Aorta (tissue), 5 donors: ENCODE data around the gene TSPAN14. TPM values are rescaled to one million over a fixed set of nuclear protein-coding genes. Genes with fewer than 3 reads are reported as not detected.
A peak's percentile ranks its signal among the peaks of the same experiment; 100 is the strongest.

Experiments used
- ATAC-seq: fragments of 200-7000 bp; cut with Tn5 transposase; one replicate; pipeline ENCODE4 v1.9.1; 2022; ENCODE audit warnings: moderate library complexity; ENCODE audit not compliant: low FRiP score
- DNase-seq, 2 donors: peaks; one replicate each; pipeline ENCODE4 v3.0.0-alpha.2; 2020
- H3K27ac ChIP-seq, 2 donors: one replicate each; pipeline ENCODE4 v1.5.1; 2013; ENCODE audit warnings: low read length in 2 of 2, mild to moderate bottlenecking in 2 of 2, moderate library complexity in 2 of 2, control low read depth in 1 of 2, inconsistent platforms in 1 of 2, low read depth in 1 of 2
- H3K27me3 ChIP-seq, 2 donors: one replicate each; pipeline ENCODE4 v1.6.1; 2013; ENCODE audit warnings: control low read depth in 1 of 2, low read length in 1 of 2, mild to moderate bottlenecking in 1 of 2, moderate library complexity in 1 of 2; ENCODE audit not compliant: insufficient read depth in 2 of 2, control insufficient read depth in 1 of 2
- H3K36me3 ChIP-seq, 2 donors: one replicate each; pipeline ENCODE4 v1.6.1; 2013; ENCODE audit warnings: control low read depth in 1 of 2, low read length in 1 of 2, mild to moderate bottlenecking in 1 of 2; ENCODE audit not compliant: insufficient read depth in 2 of 2, control insufficient read depth in 1 of 2
- H3K4me1 ChIP-seq, 2 donors: one replicate each; pipeline ENCODE4 v1.6.1; 2013; ENCODE audit warnings: low read length in 2 of 2, control low read depth in 1 of 2, mild to moderate bottlenecking in 1 of 2, moderate library complexity in 1 of 2; ENCODE audit not compliant: insufficient read depth in 2 of 2, control insufficient read depth in 1 of 2
- H3K4me3 ChIP-seq, 2 donors: one replicate each; pipeline ENCODE4 v1.5.1; 2013; ENCODE audit warnings: low read length in 2 of 2, control low read depth in 1 of 2, mild to moderate bottlenecking in 1 of 2
- H3K9me3 ChIP-seq: one replicate; pipeline ENCODE4 v1.6.1; 2013; ENCODE audit warnings: mild to moderate bottlenecking, low read length; ENCODE audit not compliant: control insufficient read depth
- WGBS, 2 donors: extraction: QIAGEN DNeasy Blood & Tissue Kit; methylation state at CpG; one replicate each; pipeline ENCODE4 v1.1.7; 2013; 5-methylcytosine and 5-hydroxymethylcytosine counted together
- intact Hi-C, 2 donors: fragments of 100-400 bp; cut with DNase I; formaldehyde crosslinking; loops; one replicate each; pipeline versions ENCODE4 v1.14.2 to v1.15.0; 2022
- polyA plus RNA-seq, 2 donors: library from polyadenylated mRNA; stranded (reverse); fragments of 200-250 nt; gene quantifications; one replicate each; pipeline ENCODE4 v1.2.3, GENCODE V29; 2013
- total RNA-seq, 2 donors: library from RNA; stranded (reverse); fragmentation: NEBNext Ultra II Directional; extraction: Animal tissue kit (Norgen Biotek cat#: 25700); gene quantifications; one replicate each; pipeline ENCODE4 v1.2.1, GENCODE V29; 2021
- donor health status: healthy with polysubstance abuse.
- donor health status: Bipolar disorder and iron deficiency.
- donor health status: DM: no; HTN: no; CAD: no.
- donor health status: DM: no; HTN: no; CAD: no.
- donor health status: DM: yes; HTN: yes; CAD: no.

TSPAN14 gene
- total and polyA plus RNA-seq, 4 donors: 12.3 to 61.5 (median 36.7) TPM

DNA sequence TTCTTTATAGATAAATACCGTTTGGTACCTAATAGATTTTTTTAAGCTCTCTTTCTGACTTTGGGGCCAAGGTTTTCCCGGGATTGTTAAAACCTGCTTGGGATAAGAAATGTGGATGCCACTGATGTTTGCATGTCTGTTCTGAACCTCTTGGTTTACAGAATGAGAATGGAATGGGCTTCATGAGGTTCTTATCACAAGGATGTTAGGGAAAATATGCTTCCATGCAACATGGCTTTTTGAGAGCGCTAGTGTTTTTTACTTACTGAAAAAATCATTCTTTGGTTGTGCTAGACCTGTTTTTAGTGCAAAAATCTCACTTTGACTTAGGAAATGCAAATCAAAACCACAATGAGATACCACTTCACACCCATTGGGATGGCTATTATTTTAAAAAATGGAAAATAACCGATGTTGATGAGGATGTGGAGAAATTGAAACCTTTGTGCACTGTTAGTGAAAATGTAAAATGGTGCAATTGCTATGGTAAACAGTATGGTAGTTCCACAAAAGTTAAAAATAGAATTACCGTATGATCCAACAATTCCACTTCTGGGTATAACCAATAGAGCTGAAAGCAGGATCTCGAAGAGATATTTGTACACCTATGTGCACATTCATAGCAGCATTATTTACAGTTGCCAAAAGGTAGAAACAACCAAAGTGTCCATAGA, 38.9 kb downstream of the TSPAN14 start:
- H3K27me3 ChIP-seq: no peaks in the 10 kb centered on the region
- peaks cover 2 to 4% of the 10 kb centered on the region in 2 donors for H3K4me1 ChIP-seq
- no peak overlapping the region for H3K27ac ChIP-seq
- ATAC-seq: no peak
- DNase-seq: no peak
- H3K36me3 ChIP-seq: peaks cover 0 to 2% of the 10 kb centered on the region in 2 donors
- intact Hi-C loops: no loop called here
- no peaks in the 10 kb centered on the region for H3K9me3 ChIP-seq
- 76 to 78% methylated on average over 6 of the region's 6 CpGs for WGBS, 2 donors
- no peak overlapping the region for H3K4me3 ChIP-seq

- Histone ChIP-seq H3K36me3 (peaks cover 0 to 2% of the 10 kb centered on the region in 2 donors), H3K27me3 (no peaks in the 10 kb centered on the region), H3K4me3 (no peak overlapping the region), H3K27ac (no peak overlapping the region), H3K9me3 (no peaks in the 10 kb centered on the region), H3K4me1 (peaks cover 2 to 4% of the 10 kb centered on the region in 2 donors)
- 21 to 22% methylated on average over 4 of the region's 4 CpGs for WGBS, 2 donors
- intact Hi-C loops: no loop called here
- DNase-seq (no peak), ATAC-seq (peak; percentile 51)
These were observed 39.5 kb downstream of the TSPAN14 start for GRCh38 chr10:80493522-80494051.

DNA sequence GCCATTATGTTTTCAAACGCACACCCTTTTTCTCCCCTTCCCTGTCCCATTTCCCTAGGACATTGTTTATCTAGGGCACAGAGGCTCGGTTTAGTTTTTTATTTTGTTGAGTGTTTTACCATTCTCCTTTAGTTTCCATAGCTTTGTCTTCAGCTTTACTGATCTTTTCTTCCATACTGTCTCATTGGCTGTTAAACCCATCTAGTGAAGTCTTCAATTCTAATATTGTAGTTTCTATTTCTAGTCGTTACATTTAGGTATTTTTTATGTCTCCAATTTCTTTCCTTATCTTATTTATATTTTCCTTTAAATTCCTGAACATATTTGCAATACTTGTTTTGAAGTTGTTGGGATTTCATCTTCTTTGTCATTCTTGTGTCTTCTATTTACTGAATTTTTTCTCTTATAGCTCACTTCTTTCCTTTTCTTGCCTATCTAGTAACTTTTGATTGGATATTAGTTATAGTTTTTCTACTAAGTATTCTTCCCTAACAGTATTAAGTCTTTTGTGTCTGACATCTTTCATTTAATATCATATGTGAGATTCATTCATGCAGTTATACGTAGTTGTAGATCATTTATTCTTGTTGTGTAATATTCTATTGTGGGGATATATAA, 42.6 kb downstream of the TSPAN14 start:
- DNase-seq: no peak
- no peak overlapping the region for H3K27ac ChIP-seq
- no peaks in the 10 kb centered on the region for H3K36me3 ChIP-seq
- H3K4me3 ChIP-seq: no peak overlapping the region
- H3K27me3 ChIP-seq: no peaks in the 10 kb centered on the region
- ATAC-seq: no peak
- no peaks in the 10 kb centered on the region for H3K9me3 ChIP-seq
- intact Hi-C loops: no loop called here
- WGBS, 2 donors: 97 to 98% methylated on average over 4 of the region's 4 CpGs
- H3K4me1 ChIP-seq: peaks cover 2 to 4% of the 10 kb centered on the region in 2 donors

DNA sequence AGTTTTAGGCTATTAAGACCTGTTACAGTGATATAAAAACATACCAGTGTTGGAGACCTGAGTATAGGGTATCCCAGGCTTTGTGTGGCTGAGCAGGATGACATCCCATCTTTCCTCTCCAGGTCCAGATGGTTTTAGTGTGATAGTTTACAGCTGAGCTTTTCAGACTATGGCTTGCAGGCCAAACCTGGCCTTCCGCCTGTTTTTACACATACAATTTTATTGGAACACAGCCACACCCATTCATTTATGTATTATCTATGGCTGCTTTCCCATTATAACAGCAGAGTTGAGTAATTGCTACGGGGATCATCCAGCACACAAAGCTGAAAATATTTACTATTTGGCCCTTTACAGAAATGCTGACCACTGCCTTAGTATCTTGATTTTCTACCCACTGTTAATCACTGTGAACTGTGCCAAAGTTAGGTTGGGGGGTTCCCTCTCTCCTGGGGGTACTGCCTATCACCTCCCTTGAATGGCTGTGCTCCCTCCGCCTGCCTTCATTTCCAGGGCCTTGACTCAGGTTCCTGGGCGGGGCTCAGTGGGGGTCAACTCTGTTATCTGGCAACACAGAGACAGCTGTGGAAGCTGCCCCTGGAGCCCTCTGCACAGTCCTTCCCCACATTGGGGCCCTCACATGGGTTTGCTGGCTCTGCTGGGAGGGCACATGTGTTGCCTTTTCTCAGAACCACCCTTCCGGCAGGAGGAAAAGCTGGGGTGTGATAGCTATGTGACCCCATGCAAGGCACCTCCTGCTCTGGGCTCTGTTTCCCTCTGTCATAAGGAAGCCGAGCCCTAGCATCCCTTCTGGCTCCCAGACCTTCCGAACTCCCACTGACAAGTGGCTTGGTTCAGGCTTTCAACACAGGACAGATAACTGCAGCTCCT, 43.3 kb downstream of the TSPAN14 start:
- H3K27ac ChIP-seq: no peak overlapping the region
- intact Hi-C loops: no loop called here
- no peaks in the 10 kb centered on the region for H3K27me3 ChIP-seq
- no peak overlapping the region for H3K4me3 ChIP-seq
- DNase-seq: peak in 1 of 2 donors; percentile 78
- 63 to 65% methylated on average over 7 of the region's 7 CpGs for WGBS, 2 donors
- H3K4me1 ChIP-seq: peaks cover 2 to 4% of the 10 kb centered on the region in 2 donors
- H3K9me3 ChIP-seq: no peaks in the 10 kb centered on the region
- H3K36me3 ChIP-seq: no peaks in the 10 kb centered on the region
- ATAC-seq: peak; percentile 27

- no peak overlapping the region for H3K27ac ChIP-seq
- no peaks in the 10 kb centered on the region for H3K36me3 ChIP-seq
- peaks cover 2 to 4% of the 10 kb centered on the region in 2 donors for H3K4me1 ChIP-seq
- H3K9me3 ChIP-seq: no peaks in the 10 kb centered on the region
- intact Hi-C loops: no loop called here
- no peak for DNase-seq
- H3K27me3 ChIP-seq: no peaks in the 10 kb centered on the region
- ATAC-seq: no peak
- WGBS, 2 donors: 63 to 77% methylated on average over 8 of the region's 8 CpGs
- no peak overlapping the region for H3K4me3 ChIP-seq
These were observed 44.1 kb downstream of the TSPAN14 start for GRCh38 chr10:80498078-80498832.

DNA sequence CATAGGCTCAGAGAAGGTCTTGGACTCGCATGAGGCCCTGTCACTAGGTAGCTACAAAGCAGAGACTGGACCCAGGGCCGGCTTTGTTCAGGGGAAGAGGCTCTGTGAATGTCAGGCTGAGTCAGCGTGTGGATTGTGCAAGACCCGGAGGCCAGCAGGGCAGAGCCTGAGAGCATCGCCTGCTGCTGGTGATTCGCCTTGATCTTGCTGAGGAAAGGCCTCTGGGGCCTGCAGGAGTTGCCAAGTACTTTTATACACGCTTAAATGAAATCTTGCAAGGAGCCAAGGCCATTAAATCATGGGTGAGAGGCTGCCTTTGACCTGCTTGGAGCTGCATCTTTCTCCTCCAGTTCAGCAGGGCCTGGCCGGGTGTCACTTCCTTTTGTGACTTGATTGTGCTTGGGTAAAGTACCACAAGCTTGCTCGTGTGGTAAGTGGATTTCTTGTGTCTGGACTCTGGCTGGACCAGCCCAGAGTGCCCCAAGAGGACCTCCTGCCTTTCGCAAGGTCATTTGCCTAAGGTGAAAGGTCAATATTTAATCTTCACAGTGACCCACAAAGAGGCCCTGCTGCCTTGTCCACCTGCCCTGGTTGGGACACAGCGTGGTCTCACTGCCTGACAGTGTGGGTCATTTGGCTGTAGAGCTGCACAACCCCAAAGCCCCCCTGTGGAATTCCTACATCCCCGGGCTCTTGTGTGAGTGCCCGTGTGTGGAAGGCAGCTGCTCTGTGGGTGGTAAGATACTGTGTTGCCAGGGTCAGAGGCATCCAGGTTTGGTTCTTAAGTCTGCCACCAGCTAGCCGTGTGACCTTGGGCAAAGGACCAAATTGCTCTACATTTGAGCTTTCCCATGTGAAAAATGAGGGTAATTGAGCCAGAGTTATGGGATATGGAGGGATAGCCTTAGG, 45.0 kb downstream of the TSPAN14 start:
- H3K36me3 ChIP-seq: no peaks in the 10 kb centered on the region
- intact Hi-C loops: no loop called here
- ATAC-seq (peak; percentile 93), DNase-seq (peak; percentile 95 to 96)
- H3K27ac ChIP-seq: no peak overlapping the region
- no peak overlapping the region for H3K4me3 ChIP-seq
- 40 to 51% methylated on average over 14 of the region's 14 CpGs for WGBS, 2 donors
- H3K4me1 ChIP-seq: no peaks in the 10 kb centered on the region
- H3K9me3 ChIP-seq: no peaks in the 10 kb centered on the region
- H3K27me3 ChIP-seq: no peaks in the 10 kb centered on the region

DNA sequence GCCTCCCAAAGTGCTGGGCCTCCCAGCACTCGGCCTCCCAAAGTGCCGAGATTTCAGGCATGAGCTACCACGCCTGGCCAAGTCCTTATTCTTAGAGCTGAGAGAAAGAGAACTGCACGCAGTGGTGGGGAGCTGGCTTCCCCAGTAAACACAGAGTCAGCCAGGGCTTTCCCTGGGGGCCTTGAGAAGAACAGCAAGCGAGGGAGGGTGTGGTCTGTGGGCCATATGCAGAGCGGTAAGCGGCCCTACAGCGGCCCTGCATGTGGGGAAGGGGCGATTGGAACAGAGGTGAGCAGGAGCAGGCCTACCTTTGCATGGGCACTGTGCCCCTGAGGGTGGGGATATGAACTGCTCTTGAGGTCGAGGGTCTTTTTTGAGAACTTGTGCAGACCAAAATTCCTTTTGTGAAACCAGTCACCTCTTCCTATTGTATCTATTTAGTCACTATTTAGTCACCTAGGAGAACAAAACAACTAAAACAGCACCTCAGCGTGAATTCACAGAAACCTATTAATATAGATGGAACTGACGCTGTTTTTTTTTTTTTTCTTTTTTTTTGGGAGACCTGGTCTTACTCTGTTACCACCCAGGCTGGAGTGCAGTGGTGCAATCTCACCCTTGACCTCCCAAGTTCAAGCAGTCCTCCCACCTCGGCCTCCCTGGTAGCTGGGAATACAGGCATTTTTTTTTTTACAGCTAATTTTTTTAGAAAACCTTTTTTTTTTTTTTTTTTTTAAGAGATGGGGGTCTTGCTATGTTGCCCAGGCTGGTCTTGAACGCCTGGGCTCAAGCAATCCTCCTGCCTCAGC, 46.7 kb downstream of the TSPAN14 start:
- Histone ChIP-seq H3K4me3 (no peak overlapping the region), H3K36me3 (no peaks in the 10 kb centered on the region), H3K27ac (no peak overlapping the region), H3K27me3 (no peaks in the 10 kb centered on the region), H3K4me1 (no peaks in the 10 kb centered on the region), H3K9me3 (no peaks in the 10 kb centered on the region)
- DNase-seq: peak in 1 of 2 donors; percentile 74
- intact Hi-C loops: no loop called here
- 84 to 90% methylated on average over 14 of the region's 14 CpGs for WGBS, 2 donors
- no peak for ATAC-seq
